ENCODE measurements around the gene PTPRE. TPM values are rescaled to one million over a fixed set of nuclear protein-coding genes. Genes with fewer than 3 reads are reported as not detected.

The PTPRE gene
- total RNA-seq, 5 donors from 2014 or later (not counting 1 experiment from before 2014, with no cell fraction given) = 23.2 to 69.2 (median 32.2) TPM

- Histone ChIP-seq H3K36me3 (ENCODE audit: control insufficient read depth in 2 of 2, extremely low read depth in 1 of 2, insufficient read depth in 1 of 2, low read length in 1 of 2) (peaks cover 10 to 55% of the 10 kb centered on the region in 2 donors), H3K27ac (ENCODE audit: low read length) (no peak overlapping the region), H3K27me3 (replicated peaks in 1 of 2; ENCODE audit: control insufficient read depth in 2 of 2, extremely low read depth in 1 of 2, insufficient read depth in 2 of 2, low read length in 1 of 2) (no peaks in the 10 kb centered on the region), H3K4me3 (ENCODE audit: control insufficient read depth in 1 of 2, extremely low read depth in 1 of 2, low read length in 1 of 2) (no peak overlapping the region), H3K4me1 (ENCODE audit: control insufficient read depth in 1 of 2, extremely low read depth in 1 of 2, insufficient read depth in 2 of 2, low read length in 2 of 2) (no peaks in the 10 kb centered on the region), H3K9me3 (no peaks in the 10 kb centered on the region)
- 93% methylated on average over 4 of the region's 15 CpGs for WGBS (ENCODE audit: insufficient coverage)
- no peaks in the 10 kb centered on the region for H3K9me3 Mint-ChIP-seq
- H3K4me1 Mint-ChIP-seq = peaks cover 0 to 3% (median 0%) of the 10 kb centered on the region in 3 donors
- H3K36me3 Mint-ChIP-seq = peaks cover 31% of the 10 kb centered on the region
- DNase-seq = no peak
- no peak for ATAC-seq (replicated peaks in 1 of 4)
- CTCF ChIA-PET = interaction anchor here in 1 of 2 donors (0.7 to 1.8 kb wide), 3 partner anchors 14 to 104 kb away, joined by 3 to 6 read pairs (median 4); no protein-coding TSS in a partner anchor
- no peak overlapping the region for H3K4me3 Mint-ChIP-seq
- peak overlapping the region in 1 of 2 donors; percentile 40 for H3K27ac Mint-ChIP-seq
- no peaks in the 10 kb centered on the region for H3K27me3 Mint-ChIP-seq
- POLR2A ChIA-PET = no interaction called here
Observed at GRCh38 chr10:128083191-128083895, 176.4 kb downstream of the PTPRE start.

GRCh38 chr10:128084364-128084763 lies 177.5 kb downstream of the PTPRE start:
- CTCF ChIA-PET = no interaction called here
- Mint-ChIP-seq H3K27ac (no peak overlapping the region), H3K4me3 (no peak overlapping the region), H3K4me1 (peaks cover 0 to 3% (median 0%) of the 10 kb centered on the region in 3 donors), H3K27me3 (no peaks in the 10 kb centered on the region), H3K36me3 (peaks cover 28% of the 10 kb centered on the region), H3K9me3 (no peaks in the 10 kb centered on the region)
- no peaks in the 10 kb centered on the region for H3K27me3 ChIP-seq (replicated peaks in 1 of 2; ENCODE audit: control insufficient read depth in 2 of 2, extremely low read depth in 1 of 2, insufficient read depth in 2 of 2, low read length in 1 of 2)
- no peak overlapping the region for H3K4me3 ChIP-seq (ENCODE audit: control insufficient read depth in 1 of 2, extremely low read depth in 1 of 2, low read length in 1 of 2)
- POLR2A ChIA-PET = no interaction called here
- no peaks in the 10 kb centered on the region for H3K9me3 ChIP-seq
- 97% methylated on average over 6 of the region's 10 CpGs for WGBS (ENCODE audit: insufficient coverage)
- H3K27ac ChIP-seq (ENCODE audit: low read length) = no peak overlapping the region
- no peaks in the 10 kb centered on the region for H3K4me1 ChIP-seq (ENCODE audit: control insufficient read depth in 1 of 2, extremely low read depth in 1 of 2, insufficient read depth in 2 of 2, low read length in 2 of 2)
- peaks cover 5 to 45% of the 10 kb centered on the region in 2 donors for H3K36me3 ChIP-seq (ENCODE audit: control insufficient read depth in 2 of 2, extremely low read depth in 1 of 2, insufficient read depth in 1 of 2, low read length in 1 of 2)
- DNase-seq (no peak), ATAC-seq (replicated peaks in 1 of 4) (no peak)

- ChIA-PET CTCF (no interaction called here), POLR2A (no interaction called here)
- Histone ChIP-seq H3K27me3 (replicated peaks in 1 of 2; ENCODE audit: control insufficient read depth in 2 of 2, extremely low read depth in 1 of 2, insufficient read depth in 2 of 2, low read length in 1 of 2) (no peaks in the 10 kb centered on the region), H3K27ac (ENCODE audit: low read length) (no peak overlapping the region), H3K4me3 (ENCODE audit: control insufficient read depth in 1 of 2, extremely low read depth in 1 of 2, low read length in 1 of 2) (no peak overlapping the region), H3K9me3 (no peaks in the 10 kb centered on the region), H3K36me3 (ENCODE audit: control insufficient read depth in 2 of 2, extremely low read depth in 1 of 2, insufficient read depth in 1 of 2, low read length in 1 of 2) (peaks cover 5 to 40% of the 10 kb centered on the region in 2 donors), H3K4me1 (ENCODE audit: control insufficient read depth in 1 of 2, extremely low read depth in 1 of 2, insufficient read depth in 2 of 2, low read length in 2 of 2) (no peaks in the 10 kb centered on the region)
- ATAC-seq (replicated peaks in 1 of 4) (no peak), DNase-seq (no peak)
- Mint-ChIP-seq H3K9me3 (no peaks in the 10 kb centered on the region), H3K4me3 (no peak overlapping the region), H3K27ac (no peak overlapping the region), H3K27me3 (no peaks in the 10 kb centered on the region), H3K4me1 (peaks cover 0 to 3% (median 0%) of the 10 kb centered on the region in 3 donors), H3K36me3 (peaks cover 24% of the 10 kb centered on the region)
- over 99% methylated on average over 7 of the region's 8 CpGs for WGBS (ENCODE audit: insufficient coverage)
Observed at GRCh38 chr10:128084991-128085390, 178.1 kb downstream of the PTPRE start.

GRCh38 chr10:128086003-128086863 lies 179.3 kb downstream of the PTPRE start:
- no peak overlapping the region for H3K27ac Mint-ChIP-seq
- 79% methylated on average over 9 of the region's 10 CpGs for WGBS (ENCODE audit: insufficient coverage)
- Histone ChIP-seq H3K9me3 (no peaks in the 10 kb centered on the region), H3K27ac (ENCODE audit: low read length) (no peak overlapping the region), H3K4me3 (ENCODE audit: control insufficient read depth in 1 of 2, extremely low read depth in 1 of 2, low read length in 1 of 2) (no peak overlapping the region), H3K36me3 (ENCODE audit: control insufficient read depth in 2 of 2, extremely low read depth in 1 of 2, insufficient read depth in 1 of 2, low read length in 1 of 2) (peaks cover 0 to 28% of the 10 kb centered on the region in 2 donors), H3K27me3 (replicated peaks in 1 of 2; ENCODE audit: control insufficient read depth in 2 of 2, extremely low read depth in 1 of 2, insufficient read depth in 2 of 2, low read length in 1 of 2) (no peaks in the 10 kb centered on the region), H3K4me1 (ENCODE audit: control insufficient read depth in 1 of 2, extremely low read depth in 1 of 2, insufficient read depth in 2 of 2, low read length in 2 of 2) (no peaks in the 10 kb centered on the region)
- H3K9me3 Mint-ChIP-seq = no peaks in the 10 kb centered on the region
- peaks cover 0 to 3% (median 0%) of the 10 kb centered on the region in 3 donors for H3K4me1 Mint-ChIP-seq
- H3K4me3 Mint-ChIP-seq = no peak overlapping the region
- ATAC-seq (replicated peaks in 1 of 4) = no peak
- ChIA-PET POLR2A (no interaction called here), CTCF (no interaction called here)
- no peaks in the 10 kb centered on the region for H3K27me3 Mint-ChIP-seq
- peaks cover 15% of the 10 kb centered on the region for H3K36me3 Mint-ChIP-seq
- DNase-seq = no peak

DNA sequence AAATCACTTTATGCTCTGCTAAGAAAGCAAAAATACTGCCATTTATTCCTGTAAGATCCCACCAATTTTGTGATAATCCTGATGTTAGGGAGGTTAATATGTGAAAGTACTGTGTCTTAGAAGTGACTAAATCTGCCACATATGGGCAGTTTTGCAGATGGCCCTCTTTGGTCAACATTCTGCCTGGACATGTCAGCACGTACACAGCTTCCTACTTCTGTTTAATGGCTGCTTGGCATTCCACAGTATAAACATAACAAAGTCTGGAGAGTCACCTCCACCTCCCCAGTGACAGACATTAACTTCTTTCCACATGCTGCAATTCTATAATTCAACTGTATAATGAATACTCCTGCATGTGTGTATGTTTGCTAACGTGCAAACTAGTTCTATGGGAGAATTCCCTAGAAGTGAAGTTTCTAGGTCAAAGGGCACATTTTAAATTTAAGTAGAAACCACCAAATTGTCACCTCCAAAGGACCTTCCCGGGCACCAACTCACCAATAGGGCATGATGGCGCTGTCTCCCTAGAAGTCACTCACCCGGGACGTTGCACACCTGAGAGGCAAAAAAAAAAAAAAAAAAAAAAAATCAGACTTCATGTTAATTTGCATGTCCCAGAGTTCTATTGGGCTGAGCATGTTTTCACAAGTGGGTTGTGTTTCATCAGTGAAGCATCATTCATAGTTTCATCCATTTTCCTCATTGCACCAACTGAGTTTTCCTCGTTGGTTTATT lies 180.4 kb downstream of the PTPRE start:
- H3K27ac Mint-ChIP-seq = no peak overlapping the region
- POLR2A ChIA-PET = no interaction called here
- H3K4me3 Mint-ChIP-seq = no peak overlapping the region
- H3K36me3 Mint-ChIP-seq = peaks cover 15% of the 10 kb centered on the region
- Histone ChIP-seq H3K27ac (ENCODE audit: low read length) (no peak overlapping the region), H3K9me3 (no peaks in the 10 kb centered on the region), H3K4me1 (ENCODE audit: control insufficient read depth in 1 of 2, extremely low read depth in 1 of 2, insufficient read depth in 2 of 2, low read length in 2 of 2) (no peaks in the 10 kb centered on the region), H3K36me3 (ENCODE audit: control insufficient read depth in 2 of 2, extremely low read depth in 1 of 2, insufficient read depth in 1 of 2, low read length in 1 of 2) (peaks cover 0 to 19% of the 10 kb centered on the region in 2 donors), H3K4me3 (ENCODE audit: control insufficient read depth in 1 of 2, extremely low read depth in 1 of 2, low read length in 1 of 2) (no peak overlapping the region), H3K27me3 (replicated peaks in 1 of 2; ENCODE audit: control insufficient read depth in 2 of 2, extremely low read depth in 1 of 2, insufficient read depth in 2 of 2, low read length in 1 of 2) (peaks cover 0 to 3% of the 10 kb centered on the region in 2 experiments)
- 90% methylated on average over 2 of the region's 7 CpGs for WGBS (ENCODE audit: insufficient coverage)
- no peaks in the 10 kb centered on the region for H3K9me3 Mint-ChIP-seq
- H3K27me3 Mint-ChIP-seq = no peaks in the 10 kb centered on the region
- H3K4me1 Mint-ChIP-seq = peaks cover 0 to 3% (median 0%) of the 10 kb centered on the region in 3 donors
- DNase-seq (peak in 2 of 35 experiments; percentile 26 to 29), ATAC-seq (replicated peaks in 1 of 4) (peak in 1 of 4 experiments; percentile 67)
- CTCF ChIA-PET = no interaction called here
